ENCODE results near the gene CNGB1.
"Not testable (repeated sequence)": the region's sequence is repeated elsewhere in the genome, so short reads cannot be mapped to it uniquely, and the experiment has no call there.

GRCh38 chr16:57895081-57895547 lies 75.8 kb downstream of the CNGB1 start:
- TF ChIP-seq, protein P1, sequence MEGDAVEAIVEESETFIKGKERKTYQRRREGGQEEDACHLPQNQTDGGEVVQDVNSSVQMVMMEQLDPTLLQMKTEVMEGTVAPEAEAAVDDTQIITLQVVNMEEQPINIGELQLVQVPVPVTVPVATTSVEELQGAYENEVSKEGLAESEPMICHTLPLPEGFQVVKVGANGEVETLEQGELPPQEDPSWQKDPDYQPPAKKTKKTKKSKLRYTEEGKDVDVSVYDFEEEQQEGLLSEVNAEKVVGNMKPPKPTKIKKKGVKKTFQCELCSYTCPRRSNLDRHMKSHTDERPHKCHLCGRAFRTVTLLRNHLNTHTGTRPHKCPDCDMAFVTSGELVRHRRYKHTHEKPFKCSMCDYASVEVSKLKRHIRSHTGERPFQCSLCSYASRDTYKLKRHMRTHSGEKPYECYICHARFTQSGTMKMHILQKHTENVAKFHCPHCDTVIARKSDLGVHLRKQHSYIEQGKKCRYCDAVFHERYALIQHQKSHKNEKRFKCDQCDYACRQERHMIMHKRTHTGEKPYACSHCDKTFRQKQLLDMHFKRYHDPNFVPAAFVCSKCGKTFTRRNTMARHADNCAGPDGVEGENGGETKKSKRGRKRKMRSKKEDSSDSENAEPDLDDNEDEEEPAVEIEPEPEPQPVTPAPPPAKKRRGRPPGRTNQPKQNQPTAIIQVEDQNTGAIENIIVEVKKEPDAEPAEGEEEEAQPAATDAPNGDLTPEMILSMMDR (IDR thresholded peaks at IDR 0.05) = not testable (repeated sequence)
- not testable (repeated sequence) for TF ChIP-seq EZH2, EZH2phosphoT487 (IDR thresholded peaks at IDR 0.05)
